MG63 (cell line): Measurements from ENCODE around the gene SCUBE2. TPM values are rescaled to one million over a fixed set of nuclear protein-coding genes. Genes with fewer than 3 reads are reported as not detected.

Experiments
- DNase-seq: peaks from one replicate; pipeline ENCODE4 v3.0.0-alpha.2; 2020
- H3K27me3 ChIP-seq: fragments of 250-450 bp; sonication (Bioruptor Pico); 2 replicates; pipeline ENCODE4 v1.5.1; 2020; ENCODE audit warnings: mild to moderate bottlenecking, moderate library complexity
- H3K36me3 ChIP-seq: fragments of 250-450 bp; sonication (Bioruptor Pico); 2 replicates; pipeline ENCODE4 v1.5.1; 2020; ENCODE audit warnings: mild to moderate bottlenecking, moderate library complexity
- H3K4me3 ChIP-seq: fragments of 250-450 bp; sonication (Bioruptor Pico); 2 replicates; pipeline ENCODE4 v1.5.1; 2020; ENCODE audit warnings: mild to moderate bottlenecking, moderate library complexity
- H3K9me3 ChIP-seq: fragments of 250-450 bp; sonication (Bioruptor Pico); 2 replicates; pipeline ENCODE4 v1.5.1; 2020; ENCODE audit warnings: mild to moderate bottlenecking, moderate library complexity
- total RNA-seq: library from RNA; depleted of rRNA; stranded (reverse); fragments of >200 nt; shearing (Covaris generic); gene quantifications from 2 replicates; pipeline ENCODE4 v1.2.3, GENCODE V29; 2014; ENCODE audit warnings: low replicate concordance

Gene SCUBE2
- total RNA-seq, 1 experiment from 2014 or later: 0.59 TPM

GRCh38 chr11:9089636-9090035 lies 1.8 kb downstream of the SCUBE2 start:
- H3K27me3 ChIP-seq: no peaks in the 10 kb centered on the region
- H3K4me3 ChIP-seq: no peak overlapping the region
- H3K36me3 ChIP-seq: no peaks in the 10 kb centered on the region
- no peak for DNase-seq
- H3K9me3 ChIP-seq: no peaks in the 10 kb centered on the region

GRCh38 chr11:9089061-9089460 lies 2.3 kb downstream of the SCUBE2 start:
- H3K27me3 ChIP-seq: no peaks in the 10 kb centered on the region
- no peaks in the 10 kb centered on the region for H3K9me3 ChIP-seq
- no peaks in the 10 kb centered on the region for H3K36me3 ChIP-seq
- DNase-seq: no peak
- H3K4me3 ChIP-seq: no peak overlapping the region

GRCh38 chr11:9082575-9082974 lies 8.8 kb downstream of the SCUBE2 start:
- DNase-seq: no peak
- H3K36me3 ChIP-seq: no peaks in the 10 kb centered on the region
- no peak overlapping the region for H3K4me3 ChIP-seq
- H3K9me3 ChIP-seq: no peaks in the 10 kb centered on the region
- H3K27me3 ChIP-seq: no peaks in the 10 kb centered on the region

- H3K27me3 ChIP-seq: no peaks in the 10 kb centered on the region
- DNase-seq: no peak
- H3K9me3 ChIP-seq: no peaks in the 10 kb centered on the region
Observed at GRCh38 chr11:9081153-9081552, 10.2 kb downstream of the SCUBE2 start.

GRCh38 chr11:9078113-9079086 lies 13.0 kb downstream of the SCUBE2 start:
- no peak for DNase-seq
- Histone ChIP-seq H3K9me3 (no peaks in the 10 kb centered on the region), H3K4me3 (no peak overlapping the region), H3K36me3 (no peaks in the 10 kb centered on the region), H3K27me3 (no peaks in the 10 kb centered on the region)

More at GRCh38 chr11:9081153-9081552, 10.2 kb downstream of the SCUBE2 start:
- H3K4me3 ChIP-seq: no peak overlapping the region
- no peaks in the 10 kb centered on the region for H3K36me3 ChIP-seq

GRCh38 chr11:9077164-9077563 lies 14.2 kb downstream of the SCUBE2 start:
- H3K36me3 ChIP-seq: no peaks in the 10 kb centered on the region
- H3K4me3 ChIP-seq: no peak overlapping the region
- no peaks in the 10 kb centered on the region for H3K27me3 ChIP-seq
- no peak for DNase-seq
- no peaks in the 10 kb centered on the region for H3K9me3 ChIP-seq

GRCh38 chr11:9076661-9077060 lies 14.7 kb downstream of the SCUBE2 start:
- no peaks in the 10 kb centered on the region for H3K27me3 ChIP-seq
- H3K9me3 ChIP-seq: no peaks in the 10 kb centered on the region

GRCh38 chr11:9076046-9076445 lies 15.4 kb downstream of the SCUBE2 start:
- no peak overlapping the region for H3K4me3 ChIP-seq
- no peaks in the 10 kb centered on the region for H3K9me3 ChIP-seq
- H3K27me3 ChIP-seq: no peaks in the 10 kb centered on the region
- H3K36me3 ChIP-seq: no peaks in the 10 kb centered on the region
- no peak for DNase-seq

More at GRCh38 chr11:9076661-9077060, 14.7 kb downstream of the SCUBE2 start:
- Histone ChIP-seq H3K4me3 (no peak overlapping the region), H3K36me3 (no peaks in the 10 kb centered on the region)
- no peak for DNase-seq

- H3K4me3 ChIP-seq: no peak overlapping the region
- H3K9me3 ChIP-seq: no peaks in the 10 kb centered on the region
- no peaks in the 10 kb centered on the region for H3K36me3 ChIP-seq
- DNase-seq: no peak
- no peaks in the 10 kb centered on the region for H3K27me3 ChIP-seq
Observed at GRCh38 chr11:9075556-9075955, 15.8 kb downstream of the SCUBE2 start.

- no peaks in the 10 kb centered on the region for H3K27me3 ChIP-seq
- H3K4me3 ChIP-seq: no peak overlapping the region
- DNase-seq: no peak
- H3K36me3 ChIP-seq: no peaks in the 10 kb centered on the region
- H3K9me3 ChIP-seq: no peaks in the 10 kb centered on the region
Observed at GRCh38 chr11:9074338-9075029, 16.9 kb downstream of the SCUBE2 start.

GRCh38 chr11:9073466-9074225 lies 17.8 kb downstream of the SCUBE2 start:
- Histone ChIP-seq H3K9me3 (no peaks in the 10 kb centered on the region), H3K36me3 (no peaks in the 10 kb centered on the region), H3K27me3 (no peaks in the 10 kb centered on the region), H3K4me3 (no peak overlapping the region)
- DNase-seq: no peak

GRCh38 chr11:9072626-9073176 lies 18.7 kb downstream of the SCUBE2 start:
- DNase-seq: no peak
- Histone ChIP-seq H3K36me3 (no peaks in the 10 kb centered on the region), H3K4me3 (no peak overlapping the region), H3K9me3 (no peaks in the 10 kb centered on the region), H3K27me3 (no peaks in the 10 kb centered on the region)

- Histone ChIP-seq H3K4me3 (no peak overlapping the region), H3K9me3 (no peaks in the 10 kb centered on the region), H3K27me3 (no peaks in the 10 kb centered on the region), H3K36me3 (no peaks in the 10 kb centered on the region)
- DNase-seq: no peak
Observed at GRCh38 chr11:9071692-9072091, 19.7 kb downstream of the SCUBE2 start.

- DNase-seq: no peak
- Histone ChIP-seq H3K9me3 (no peaks in the 10 kb centered on the region), H3K27me3 (no peaks in the 10 kb centered on the region), H3K4me3 (no peak overlapping the region), H3K36me3 (no peaks in the 10 kb centered on the region)
Observed at GRCh38 chr11:9070749-9071491, 20.5 kb downstream of the SCUBE2 start.

GRCh38 chr11:9069862-9070470 lies 21.4 kb downstream of the SCUBE2 start:
- H3K9me3 ChIP-seq: no peaks in the 10 kb centered on the region
- H3K27me3 ChIP-seq: no peaks in the 10 kb centered on the region
- DNase-seq: no peak
- no peaks in the 10 kb centered on the region for H3K36me3 ChIP-seq
- H3K4me3 ChIP-seq: no peak overlapping the region

GRCh38 chr11:9069256-9069655 lies 22.1 kb downstream of the SCUBE2 start:
- Histone ChIP-seq H3K27me3 (no peaks in the 10 kb centered on the region), H3K4me3 (no peak overlapping the region), H3K36me3 (no peaks in the 10 kb centered on the region), H3K9me3 (no peaks in the 10 kb centered on the region)
- no peak for DNase-seq
